Measurements from ENCODE around the gene FAM89A. TPM values are rescaled to one million over a fixed set of nuclear protein-coding genes. Genes with fewer than 3 reads are reported as not detected.

The FAM89A gene
- total RNA-seq, 1 donor, result 10.9 TPM

DNA sequence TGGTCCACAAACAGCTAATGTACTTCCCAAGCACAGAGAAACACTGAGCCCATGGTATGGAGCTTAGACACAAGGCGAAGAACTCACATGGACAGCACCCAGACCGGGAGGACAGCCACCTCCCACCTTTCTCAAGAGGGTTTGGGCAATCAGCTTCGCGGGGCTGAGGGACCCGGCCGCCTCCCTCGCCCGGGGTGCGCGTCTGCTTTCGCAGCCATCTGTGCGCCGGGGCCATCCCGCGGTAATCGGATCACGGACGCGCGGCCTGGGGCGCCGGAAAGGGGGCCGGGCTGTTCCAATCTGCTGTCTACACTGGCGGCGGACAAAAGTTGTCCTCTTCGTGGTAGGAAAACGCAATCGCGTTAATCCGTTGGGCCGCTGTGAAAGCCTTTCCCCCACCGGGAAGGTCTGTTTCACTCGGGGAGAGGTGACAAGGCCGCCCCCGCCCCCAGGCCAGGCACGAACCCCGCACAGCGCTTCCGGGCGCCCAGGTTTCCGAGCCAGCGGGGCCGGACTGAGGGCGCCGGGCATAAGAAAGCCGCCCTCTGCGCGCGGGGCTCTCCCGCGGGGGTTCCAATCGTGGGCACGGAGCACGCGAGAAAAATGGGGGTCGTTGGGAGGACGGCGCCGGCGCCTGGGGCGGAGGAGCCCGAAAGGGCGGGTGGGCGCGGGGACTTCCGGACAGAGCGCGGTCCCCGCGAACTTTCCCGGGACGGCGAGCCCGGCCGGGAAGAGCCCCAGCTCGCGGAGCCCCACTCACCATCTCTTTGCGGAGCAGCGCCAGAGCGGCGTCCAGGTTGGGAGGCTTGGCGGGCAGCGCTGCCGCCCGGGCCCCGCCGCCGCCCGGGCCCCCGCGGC lies 664 bp downstream of the FAM89A start:
- Histone ChIP-seq H3K79me2 (ENCODE audit: insufficient read depth, low read length) (no peaks in the 10 kb centered on the region), H3K4me3 (ENCODE audit: insufficient read depth, low read length) (peak overlapping the region; percentile 77), H3K9me3 (ENCODE audit: low read depth, low read length) (no peaks in the 10 kb centered on the region), H4K20me1 (ENCODE audit: insufficient read depth, low read length) (no peaks in the 10 kb centered on the region), H3K4me1 (ENCODE audit: insufficient read depth, low read length) (peaks cover 6% of the 10 kb centered on the region), H2AFZ (ENCODE audit: low read length) (peak overlapping the region; percentile 45), H3K4me2 (ENCODE audit: insufficient read depth, low read length) (peak overlapping the region; percentile 76), H3K27ac (ENCODE audit: low read depth, low read length) (no peak overlapping the region), H3K36me3 (ENCODE audit: insufficient read depth, low read length) (no peaks in the 10 kb centered on the region), H3K27me3 (ENCODE audit: insufficient read depth, low read length) (peaks cover 12% of the 10 kb centered on the region)
- TF ChIP-seq, protein P1, sequence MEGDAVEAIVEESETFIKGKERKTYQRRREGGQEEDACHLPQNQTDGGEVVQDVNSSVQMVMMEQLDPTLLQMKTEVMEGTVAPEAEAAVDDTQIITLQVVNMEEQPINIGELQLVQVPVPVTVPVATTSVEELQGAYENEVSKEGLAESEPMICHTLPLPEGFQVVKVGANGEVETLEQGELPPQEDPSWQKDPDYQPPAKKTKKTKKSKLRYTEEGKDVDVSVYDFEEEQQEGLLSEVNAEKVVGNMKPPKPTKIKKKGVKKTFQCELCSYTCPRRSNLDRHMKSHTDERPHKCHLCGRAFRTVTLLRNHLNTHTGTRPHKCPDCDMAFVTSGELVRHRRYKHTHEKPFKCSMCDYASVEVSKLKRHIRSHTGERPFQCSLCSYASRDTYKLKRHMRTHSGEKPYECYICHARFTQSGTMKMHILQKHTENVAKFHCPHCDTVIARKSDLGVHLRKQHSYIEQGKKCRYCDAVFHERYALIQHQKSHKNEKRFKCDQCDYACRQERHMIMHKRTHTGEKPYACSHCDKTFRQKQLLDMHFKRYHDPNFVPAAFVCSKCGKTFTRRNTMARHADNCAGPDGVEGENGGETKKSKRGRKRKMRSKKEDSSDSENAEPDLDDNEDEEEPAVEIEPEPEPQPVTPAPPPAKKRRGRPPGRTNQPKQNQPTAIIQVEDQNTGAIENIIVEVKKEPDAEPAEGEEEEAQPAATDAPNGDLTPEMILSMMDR (IDR thresholded peaks at IDR 0.05; ENCODE audit: extremely low read depth, low read depth, low read length), result no peak
- peak; percentile 96 for DNase-seq (ENCODE audit: insufficient read length, low spot score, missing footprints)

DNA sequence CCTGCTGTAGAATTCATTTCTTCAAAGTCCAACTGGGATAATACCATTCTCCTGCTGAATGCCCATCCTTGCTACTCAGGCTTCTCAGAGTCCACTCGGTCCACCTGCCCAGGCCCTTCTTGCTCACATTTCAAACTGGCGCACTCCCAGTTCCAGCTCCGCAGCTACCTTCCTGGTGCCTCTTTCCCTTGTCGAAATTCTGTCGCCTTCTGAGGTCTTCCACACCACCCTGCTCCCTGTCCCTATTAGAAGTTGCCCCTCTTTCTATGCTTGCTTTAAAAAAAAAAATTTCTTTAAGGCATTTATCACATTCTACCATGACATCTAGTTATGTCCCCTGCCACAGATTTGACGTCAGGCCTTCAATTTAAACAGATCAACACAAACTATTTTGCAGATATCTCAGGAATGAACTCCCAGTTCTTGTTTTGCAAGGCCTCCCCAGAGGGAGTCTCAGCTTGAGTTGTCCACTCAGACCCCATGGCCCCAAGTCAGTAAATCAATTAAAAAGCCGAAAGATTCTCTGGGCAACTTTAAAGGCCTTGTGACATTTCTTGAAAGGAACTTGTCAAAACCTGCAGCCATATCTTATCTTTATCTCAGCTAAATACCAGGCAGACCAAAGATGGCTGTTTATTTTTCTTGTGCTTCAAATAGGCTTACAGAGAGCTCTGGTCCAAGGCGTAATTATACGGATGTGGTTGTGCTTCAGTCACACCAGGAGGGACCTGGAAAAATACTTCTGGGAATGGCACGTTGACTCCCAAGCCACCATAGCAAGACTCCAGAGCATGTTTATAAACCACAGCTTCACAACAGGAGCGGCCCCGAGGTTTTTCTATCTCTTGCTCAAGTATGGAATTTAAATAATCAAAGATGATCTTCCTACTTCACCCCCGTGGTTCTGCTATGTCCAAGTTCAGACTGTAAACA lies 2.2 kb downstream of the FAM89A start:
- peaks cover 6% of the 10 kb centered on the region for H3K4me1 ChIP-seq (ENCODE audit: insufficient read depth, low read length)
- no peak overlapping the region for H2AFZ ChIP-seq (ENCODE audit: low read length)
- H3K27me3 ChIP-seq (ENCODE audit: insufficient read depth, low read length), result peaks cover 12% of the 10 kb centered on the region
- no peak overlapping the region for H3K27ac ChIP-seq (ENCODE audit: low read depth, low read length)
- H3K4me2 ChIP-seq (ENCODE audit: insufficient read depth, low read length), result no peak overlapping the region
- no peaks in the 10 kb centered on the region for H3K36me3 ChIP-seq (ENCODE audit: insufficient read depth, low read length)
- DNase-seq (ENCODE audit: insufficient read length, low spot score, missing footprints), result no peak
- no peaks in the 10 kb centered on the region for H3K9me3 ChIP-seq (ENCODE audit: low read depth, low read length)
- no peaks in the 10 kb centered on the region for H4K20me1 ChIP-seq (ENCODE audit: insufficient read depth, low read length)
- no peaks in the 10 kb centered on the region for H3K79me2 ChIP-seq (ENCODE audit: insufficient read depth, low read length)
- no peak overlapping the region for H3K4me3 ChIP-seq (ENCODE audit: insufficient read depth, low read length)
- TF ChIP-seq, protein P1 (IDR thresholded peaks at IDR 0.05; ENCODE audit: extremely low read depth, low read depth, low read length), result no peak

DNA sequence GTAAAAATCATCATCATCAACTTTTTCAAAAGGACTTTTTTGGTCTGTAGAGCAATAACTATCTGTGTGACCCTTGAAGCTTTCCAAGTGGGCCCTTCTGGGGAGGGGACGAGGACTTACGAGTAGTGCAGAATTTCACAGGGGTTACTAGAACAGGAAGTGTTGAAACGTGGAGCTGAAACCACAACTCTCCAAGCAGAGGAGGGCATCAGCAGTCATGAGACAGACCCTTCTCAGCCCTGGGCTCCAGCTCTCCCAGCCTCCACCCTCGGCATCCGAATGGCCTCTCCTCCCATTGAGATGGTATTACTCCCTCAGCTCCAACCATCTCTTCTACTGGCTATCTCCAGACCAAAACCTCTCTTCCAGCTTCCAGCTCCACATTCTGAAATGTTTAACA lies 3.6 kb downstream of the FAM89A start:
- Histone ChIP-seq H3K4me2 (ENCODE audit: insufficient read depth, low read length) (no peak overlapping the region), H3K4me1 (ENCODE audit: insufficient read depth, low read length) (peaks cover 6% of the 10 kb centered on the region), H3K27ac (ENCODE audit: low read depth, low read length) (no peak overlapping the region), H3K79me2 (ENCODE audit: insufficient read depth, low read length) (no peaks in the 10 kb centered on the region), H2AFZ (ENCODE audit: low read length) (no peak overlapping the region), H3K9me3 (ENCODE audit: low read depth, low read length) (no peaks in the 10 kb centered on the region), H3K4me3 (ENCODE audit: insufficient read depth, low read length) (no peak overlapping the region), H3K27me3 (ENCODE audit: insufficient read depth, low read length) (peaks cover 12% of the 10 kb centered on the region), H4K20me1 (ENCODE audit: insufficient read depth, low read length) (no peaks in the 10 kb centered on the region), H3K36me3 (ENCODE audit: insufficient read depth, low read length) (no peaks in the 10 kb centered on the region)
- DNase-seq (ENCODE audit: insufficient read length, low spot score, missing footprints), result no peak
- TF ChIP-seq, protein P1 (IDR thresholded peaks at IDR 0.05; ENCODE audit: extremely low read depth, low read depth, low read length), result no peak

DNA sequence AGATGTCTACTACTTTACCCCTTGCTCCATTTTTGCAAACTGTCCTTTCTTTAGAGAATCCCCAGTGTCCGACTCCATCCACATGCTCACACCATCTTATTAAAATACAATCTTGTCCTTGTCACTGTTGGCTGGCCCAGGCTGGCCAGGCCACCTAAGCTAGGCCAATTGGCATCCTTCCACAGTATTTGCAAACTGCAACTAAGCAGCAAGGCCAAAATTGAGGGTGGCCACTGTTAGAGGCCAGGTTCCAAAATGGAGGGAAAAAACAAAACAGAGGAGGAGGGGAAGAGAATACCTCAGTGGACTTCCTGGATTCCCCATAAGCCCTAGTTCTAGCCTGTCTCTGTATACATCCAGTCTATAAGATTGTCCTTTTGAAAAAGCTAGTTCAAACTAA lies 4.3 kb downstream of the FAM89A start:
- TF ChIP-seq, protein P1 (IDR thresholded peaks at IDR 0.05; ENCODE audit: extremely low read depth, low read depth, low read length), result no peak
- Histone ChIP-seq H3K4me3 (ENCODE audit: insufficient read depth, low read length) (no peak overlapping the region), H4K20me1 (ENCODE audit: insufficient read depth, low read length) (no peaks in the 10 kb centered on the region), H3K27me3 (ENCODE audit: insufficient read depth, low read length) (peaks cover 12% of the 10 kb centered on the region), H3K4me1 (ENCODE audit: insufficient read depth, low read length) (peaks cover 6% of the 10 kb centered on the region), H3K79me2 (ENCODE audit: insufficient read depth, low read length) (no peaks in the 10 kb centered on the region), H3K27ac (ENCODE audit: low read depth, low read length) (no peak overlapping the region), H3K36me3 (ENCODE audit: insufficient read depth, low read length) (no peaks in the 10 kb centered on the region), H3K4me2 (ENCODE audit: insufficient read depth, low read length) (no peak overlapping the region), H2AFZ (ENCODE audit: low read length) (no peak overlapping the region), H3K9me3 (ENCODE audit: low read depth, low read length) (no peaks in the 10 kb centered on the region)
- no peak for DNase-seq (ENCODE audit: insufficient read length, low spot score, missing footprints)
